ENCODE results near the gene ORC3. TPM values are rescaled to one million over a fixed set of nuclear protein-coding genes. Genes with fewer than 3 reads are reported as not detected.

The ORC3 gene
- total RNA-seq, 2 donors from 2014 or later = 32.7 to 43.7 TPM

GRCh38 chr6:87660226-87660911 lies 70.4 kb downstream of the ORC3 start:
- peaks cover 71% of the 10 kb centered on the region for H3K36me3 Mint-ChIP-seq (ENCODE audit: low read depth)
- no peak overlapping the region for H3K4me3 Mint-ChIP-seq
- no peaks in the 10 kb centered on the region for H3K27me3 Mint-ChIP-seq
- H3K4me1 Mint-ChIP-seq = peaks cover 6% of the 10 kb centered on the region
- ATAC-seq (replicated peaks) = peak; percentile 46
- H3K9me3 Mint-ChIP-seq = no peaks in the 10 kb centered on the region
- peak overlapping the region; percentile 5 for H3K27ac Mint-ChIP-seq

- Mint-ChIP-seq H3K36me3 (ENCODE audit: low read depth) (peaks cover 71% of the 10 kb centered on the region), H3K4me1 (peaks cover 6% of the 10 kb centered on the region), H3K27me3 (no peaks in the 10 kb centered on the region), H3K4me3 (no peak overlapping the region), H3K9me3 (no peaks in the 10 kb centered on the region), H3K27ac (peak overlapping the region; percentile 5)
- ATAC-seq (replicated peaks) = no peak
Measured at GRCh38 chr6:87661016-87661415, 71.1 kb downstream of the ORC3 start.

GRCh38 chr6:87661503-87661902 lies 71.6 kb downstream of the ORC3 start:
- H3K27ac Mint-ChIP-seq = peak overlapping the region; percentile 5
- ATAC-seq (replicated peaks) = no peak
- no peak overlapping the region for H3K4me3 Mint-ChIP-seq
- H3K9me3 Mint-ChIP-seq = no peaks in the 10 kb centered on the region
- H3K36me3 Mint-ChIP-seq (ENCODE audit: low read depth) = peaks cover 74% of the 10 kb centered on the region
- no peaks in the 10 kb centered on the region for H3K27me3 Mint-ChIP-seq
- peaks cover 6% of the 10 kb centered on the region for H3K4me1 Mint-ChIP-seq

GRCh38 chr6:87663434-87663833 lies 73.5 kb downstream of the ORC3 start:
- no peak for ATAC-seq (replicated peaks)
- Mint-ChIP-seq H3K36me3 (ENCODE audit: low read depth) (peaks cover 73% of the 10 kb centered on the region), H3K27me3 (no peaks in the 10 kb centered on the region), H3K27ac (peak overlapping the region; percentile 11), H3K9me3 (no peaks in the 10 kb centered on the region), H3K4me1 (no peaks in the 10 kb centered on the region), H3K4me3 (no peak overlapping the region)

GRCh38 chr6:87664921-87665485 lies 75.1 kb downstream of the ORC3 start:
- Mint-ChIP-seq H3K4me1 (peaks cover 4% of the 10 kb centered on the region), H3K9me3 (no peaks in the 10 kb centered on the region), H3K27ac (no peak overlapping the region), H3K4me3 (no peak overlapping the region), H3K27me3 (no peaks in the 10 kb centered on the region), H3K36me3 (ENCODE audit: low read depth) (peaks cover 65% of the 10 kb centered on the region)
- no peak for ATAC-seq (replicated peaks)

- Mint-ChIP-seq H3K9me3 (no peaks in the 10 kb centered on the region), H3K27me3 (no peaks in the 10 kb centered on the region), H3K4me3 (no peak overlapping the region), H3K4me1 (peaks cover 15% of the 10 kb centered on the region), H3K36me3 (ENCODE audit: low read depth) (peaks cover 65% of the 10 kb centered on the region), H3K27ac (no peak overlapping the region)
- ATAC-seq (replicated peaks) = no peak
Measured at GRCh38 chr6:87667032-87667431, 77.1 kb downstream of the ORC3 start.

- Mint-ChIP-seq H3K27ac (no peak overlapping the region), H3K27me3 (no peaks in the 10 kb centered on the region), H3K9me3 (no peaks in the 10 kb centered on the region), H3K4me3 (no peak overlapping the region), H3K36me3 (ENCODE audit: low read depth) (peaks cover 65% of the 10 kb centered on the region), H3K4me1 (peaks cover 15% of the 10 kb centered on the region)
- ATAC-seq (replicated peaks) = no peak
Measured at GRCh38 chr6:87668013-87668412, 78.1 kb downstream of the ORC3 start.

- no peaks in the 10 kb centered on the region for H3K9me3 Mint-ChIP-seq
- peaks cover 15% of the 10 kb centered on the region for H3K4me1 Mint-ChIP-seq
- H3K27me3 Mint-ChIP-seq = no peaks in the 10 kb centered on the region
- no peak overlapping the region for H3K4me3 Mint-ChIP-seq
- H3K36me3 Mint-ChIP-seq (ENCODE audit: low read depth) = peaks cover 65% of the 10 kb centered on the region
- H3K27ac Mint-ChIP-seq = no peak overlapping the region
- ATAC-seq (replicated peaks) = no peak
Measured at GRCh38 chr6:87669051-87669450, 79.1 kb downstream of the ORC3 start.

GRCh38 chr6:87670707-87671106 lies 80.8 kb downstream of the ORC3 start:
- Mint-ChIP-seq H3K4me1 (peaks cover 15% of the 10 kb centered on the region), H3K9me3 (no peaks in the 10 kb centered on the region), H3K4me3 (no peak overlapping the region), H3K27ac (peak overlapping the region; percentile 9), H3K27me3 (no peaks in the 10 kb centered on the region), H3K36me3 (ENCODE audit: low read depth) (peaks cover 82% of the 10 kb centered on the region)
- ATAC-seq (replicated peaks) = no peak

- peaks cover 86% of the 10 kb centered on the region for H3K36me3 Mint-ChIP-seq (ENCODE audit: low read depth)
- peaks cover 15% of the 10 kb centered on the region for H3K4me1 Mint-ChIP-seq
- H3K27ac Mint-ChIP-seq = peak overlapping the region; percentile 9
- no peak for ATAC-seq (replicated peaks)
- H3K27me3 Mint-ChIP-seq = no peaks in the 10 kb centered on the region
- no peaks in the 10 kb centered on the region for H3K9me3 Mint-ChIP-seq
- H3K4me3 Mint-ChIP-seq = no peak overlapping the region
Measured at GRCh38 chr6:87671555-87672029, 81.7 kb downstream of the ORC3 start.

GRCh38 chr6:87672641-87673040 lies 82.7 kb downstream of the ORC3 start:
- no peak overlapping the region for H3K4me3 Mint-ChIP-seq
- H3K9me3 Mint-ChIP-seq = no peaks in the 10 kb centered on the region
- no peak for ATAC-seq (replicated peaks)
- peak overlapping the region; percentile 9 for H3K27ac Mint-ChIP-seq
- H3K27me3 Mint-ChIP-seq = no peaks in the 10 kb centered on the region
- peaks cover 86% of the 10 kb centered on the region for H3K36me3 Mint-ChIP-seq (ENCODE audit: low read depth)
- peaks cover 18% of the 10 kb centered on the region for H3K4me1 Mint-ChIP-seq

GRCh38 chr6:87673237-87673636 lies 83.3 kb downstream of the ORC3 start:
- Mint-ChIP-seq H3K4me3 (no peak overlapping the region), H3K36me3 (ENCODE audit: low read depth) (peaks cover 86% of the 10 kb centered on the region), H3K4me1 (peaks cover 22% of the 10 kb centered on the region), H3K27ac (no peak overlapping the region), H3K9me3 (no peaks in the 10 kb centered on the region), H3K27me3 (no peaks in the 10 kb centered on the region)
- ATAC-seq (replicated peaks) = no peak

GRCh38 chr6:87674290-87674689 lies 84.4 kb downstream of the ORC3 start:
- H3K4me3 Mint-ChIP-seq = no peak overlapping the region
- H3K4me1 Mint-ChIP-seq = peaks cover 22% of the 10 kb centered on the region
- no peaks in the 10 kb centered on the region for H3K27me3 Mint-ChIP-seq
- peak overlapping the region; percentile 67 for H3K27ac Mint-ChIP-seq
- no peaks in the 10 kb centered on the region for H3K9me3 Mint-ChIP-seq
- ATAC-seq (replicated peaks) = no peak
- peaks cover 96% of the 10 kb centered on the region for H3K36me3 Mint-ChIP-seq (ENCODE audit: low read depth)

GRCh38 chr6:87675004-87675681 lies 85.2 kb downstream of the ORC3 start:
- H3K9me3 Mint-ChIP-seq = no peaks in the 10 kb centered on the region

GRCh38 chr6:87682310-87682709 lies 92.4 kb downstream of the ORC3 start:
- peak overlapping the region; percentile 85 for H3K27ac Mint-ChIP-seq
- H3K36me3 Mint-ChIP-seq (ENCODE audit: low read depth) = peaks cover 80% of the 10 kb centered on the region
- peak; percentile 95 for ATAC-seq (replicated peaks)

More at GRCh38 chr6:87675004-87675681, 85.2 kb downstream of the ORC3 start:
- ATAC-seq (replicated peaks) = no peak
- no peaks in the 10 kb centered on the region for H3K27me3 Mint-ChIP-seq
- H3K4me1 Mint-ChIP-seq = peaks cover 18% of the 10 kb centered on the region
- H3K4me3 Mint-ChIP-seq = no peak overlapping the region
- peak overlapping the region; percentile 67 for H3K27ac Mint-ChIP-seq
- peaks cover 98% of the 10 kb centered on the region for H3K36me3 Mint-ChIP-seq (ENCODE audit: low read depth)

More at GRCh38 chr6:87682310-87682709, 92.4 kb downstream of the ORC3 start:
- Mint-ChIP-seq H3K4me1 (peaks cover 36% of the 10 kb centered on the region), H3K9me3 (no peaks in the 10 kb centered on the region), H3K27me3 (no peaks in the 10 kb centered on the region), H3K4me3 (peak overlapping the region; percentile 32)

Data from activated T-helper 17 cell treated with anti-CD3 and anti-CD28 coated beads, Interleukin-2, amount 50 U/mL, for 72 hours (primary cell).